Thyroid gland (tissue), 4 donors: Measurements from ENCODE around the gene SPRR1A. TPM values are rescaled to one million over a fixed set of nuclear protein-coding genes. Genes with fewer than 3 reads are reported as not detected.

ENCODE experiments used
- DNase-seq, 2 donors: peaks; one replicate each; pipeline ENCODE4 v3.0.0-alpha.2; 2019
- H3K27ac ChIP-seq, 3 donors: fragments of 200-600 bp; sonication (generic); 1 replicate in 2 of 3; 2 replicates in 1 of 3; pipeline ENCODE4 v1.5.1; 2016 to 2019; ENCODE audit warnings: mild to moderate bottlenecking in 1 of 3, moderate library complexity in 1 of 3
- H3K27me3 ChIP-seq: fragments of 200-600 bp; sonication (generic); one replicate; pipeline ENCODE4 v1.5.1; 2019
- H3K36me3 ChIP-seq, 2 donors: fragments of 200-600 bp; sonication (generic); one replicate each; pipeline ENCODE4 v1.5.1; 2016 to 2019
- H3K4me1 ChIP-seq, 2 donors: fragments of 200-600 bp; sonication (generic); one replicate each; pipeline ENCODE4 v1.5.1; 2017 to 2019
- H3K4me3 ChIP-seq, 3 donors: fragments of 200-600 bp; sonication (generic); replicated peaks in 1 of 3; 1 replicate in 2 of 3; 2 replicates in 1 of 3; pipeline ENCODE4 v1.5.1; 2016; ENCODE audit warnings: mild to moderate bottlenecking in 1 of 3
- H3K9me3 ChIP-seq: fragments of 200-600 bp; sonication (generic); one replicate; pipeline ENCODE4 v1.5.1; 2017
- CTCF ChIP-seq, 6 experiments: fragments of 200-600 bp in 3 of 6; fragments of 450-650 bp in 3 of 6; sonication (generic) in 3 of 6; IDR thresholded peaks; one replicate each; pipeline ENCODE4 v1.5.1; 2016 to 2019; ENCODE audit warnings: antibody characterized with exemption in 6 of 6, mild to moderate bottlenecking in 2 of 6, inconsistent platforms in 1 of 6, moderate library complexity in 1 of 6
- POLR2A ChIP-seq, 2 donors: fragments of 450-650 bp; IDR thresholded peaks; one replicate each; pipeline ENCODE4 v1.6.1; 2017; ENCODE audit warnings: antibody characterized with exemption in 2 of 2, mild to moderate bottlenecking in 2 of 2, moderate library complexity in 1 of 2
- WGBS, 2 donors: methylation state at CpG; one replicate each; pipeline ENCODE4 v1.1.5; 2017; 5-methylcytosine and 5-hydroxymethylcytosine counted together
- intact Hi-C: fragments of 100-400 bp; cut with DNase I; formaldehyde crosslinking; loops from one replicate; pipeline ENCODE4 v1.15.1; 2023
- total RNA-seq, 4 donors: library from RNA; depleted of rRNA; stranded (reverse); fragments of >200 nt; gene quantifications; one replicate each; pipeline ENCODE4 v1.2.3, GENCODE V29; 2016

The SPRR1A gene
- total RNA-seq, 4 donors from 2014 or later = not detected

DNA sequence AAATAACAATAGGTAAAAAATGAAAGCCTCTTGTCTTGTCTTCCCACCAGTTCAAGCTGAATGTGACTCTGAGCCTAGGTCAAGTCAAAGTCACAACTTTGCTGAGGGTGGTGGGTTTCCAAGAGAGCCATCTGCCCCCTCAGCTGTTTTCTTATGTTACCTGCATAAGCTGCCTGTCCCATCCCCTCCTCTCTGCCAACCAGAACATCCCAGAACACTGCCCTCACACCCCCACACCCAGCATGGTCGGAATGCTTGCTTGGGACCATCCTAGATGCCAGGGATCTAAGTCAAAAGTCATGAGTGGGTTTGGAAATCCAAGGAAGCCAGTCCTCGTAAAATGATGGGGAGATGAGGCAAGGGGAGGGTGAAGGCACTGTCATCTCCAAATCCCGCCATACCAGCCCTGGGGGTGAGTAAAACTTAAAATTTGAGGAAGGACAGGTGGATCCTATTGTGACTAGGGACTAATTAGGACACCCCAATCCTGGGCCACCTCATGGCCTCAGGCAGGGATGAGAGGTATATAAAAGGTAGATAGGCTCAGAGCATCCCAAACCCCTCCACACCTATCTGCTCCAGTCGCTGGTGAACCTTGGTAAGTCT is 37.1 kb upstream of the SPRR1A start, which contains the start of gene SPRR5:
Gene SPRR5, plus strand, starts transcription at position 556 of the 606 bp plus-strand sequence. CDS start 1,349 bp downstream, outside the sequence.
- Histone ChIP-seq H3K27ac (no peak within 1 kb of the TSS), H3K9me3 (no peaks in the 10 kb centered on the region), H3K4me3 (no peak within 1 kb of the TSS), H3K27me3 (no peaks in the 10 kb centered on the region), H3K36me3 (no peaks in the 10 kb centered on the region), H3K4me1 (no peaks in the 10 kb centered on the region)
- 79 to 88% methylated on average over 4 of the region's 4 CpGs for WGBS, 2 donors
- no peak for TF ChIP-seq POLR2A (IDR thresholded peaks at IDR 0.05)
- no peak for TF ChIP-seq CTCF (IDR thresholded peaks at IDR 0.05)
- no peak for DNase-seq
- intact Hi-C loops = no loop called here

- 79 to 83% methylated on average over 5 of the region's 5 CpGs for WGBS, 2 donors
- Histone ChIP-seq H3K27me3 (no peaks in the 10 kb centered on the region), H3K36me3 (no peaks in the 10 kb centered on the region), H3K9me3 (no peaks in the 10 kb centered on the region), H3K4me1 (no peaks in the 10 kb centered on the region), H3K27ac (no peak overlapping the region), H3K4me3 (no peak overlapping the region)
- TF ChIP-seq POLR2A (IDR thresholded peaks at IDR 0.05) (no peak), CTCF (IDR thresholded peaks at IDR 0.05) (no peak)
- intact Hi-C loops = no loop called here
- no peak for DNase-seq
Observed at GRCh38 chr1:152951711-152952110, 32.2 kb upstream of the SPRR1A start.

- intact Hi-C loops = no loop called here
- DNase-seq = no peak
- no peaks in the 10 kb centered on the region for H3K4me1 ChIP-seq
- H3K27ac ChIP-seq = no peak overlapping the region
- H3K36me3 ChIP-seq = no peaks in the 10 kb centered on the region
- 68 to 70% methylated on average over 7 of the region's 7 CpGs for WGBS, 2 donors
- TF ChIP-seq POLR2A (IDR thresholded peaks at IDR 0.05) (no peak), CTCF (IDR thresholded peaks at IDR 0.05) (no peak)
- H3K27me3 ChIP-seq = no peaks in the 10 kb centered on the region
- no peaks in the 10 kb centered on the region for H3K9me3 ChIP-seq
- H3K4me3 ChIP-seq = no peak overlapping the region
Observed at GRCh38 chr1:152953761-152954160, 30.1 kb upstream of the SPRR1A start.

DNA sequence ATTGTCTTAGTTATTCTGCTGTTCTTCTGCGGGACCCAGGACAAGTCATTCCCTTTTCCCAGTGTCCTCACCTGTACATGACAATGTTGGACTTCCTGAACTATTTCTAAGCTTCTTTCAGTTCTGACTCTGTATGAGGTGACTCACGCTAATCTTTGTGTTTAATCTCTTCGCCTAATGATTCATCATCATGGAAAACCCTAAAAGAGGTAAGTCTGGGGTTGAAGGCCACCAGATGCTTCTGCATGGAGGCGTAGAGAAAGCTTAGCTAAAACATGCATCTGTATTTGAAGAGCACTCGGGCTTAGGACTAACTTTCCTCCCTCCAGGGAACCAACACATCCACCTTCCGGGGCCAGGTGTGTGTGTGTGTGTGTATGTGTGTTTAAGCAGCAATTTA is 29.4 kb upstream of the SPRR1A start:
- no peaks in the 10 kb centered on the region for H3K27me3 ChIP-seq
- intact Hi-C loops = no loop called here
- H3K9me3 ChIP-seq = no peaks in the 10 kb centered on the region
- H3K4me1 ChIP-seq = no peaks in the 10 kb centered on the region
- TF ChIP-seq CTCF (IDR thresholded peaks at IDR 0.05) = no peak
- TF ChIP-seq POLR2A (IDR thresholded peaks at IDR 0.05) = no peak
- no peak overlapping the region for H3K4me3 ChIP-seq
- H3K36me3 ChIP-seq = no peaks in the 10 kb centered on the region
- 89 to 92% methylated on average over 6 of the region's 6 CpGs for WGBS, 2 donors
- no peak for DNase-seq
- H3K27ac ChIP-seq = no peak overlapping the region

GRCh38 chr1:152957561-152957960 is 26.3 kb upstream of the SPRR1A start:
- Histone ChIP-seq H3K4me3 (no peak overlapping the region), H3K27ac (no peak overlapping the region), H3K36me3 (no peaks in the 10 kb centered on the region), H3K9me3 (no peaks in the 10 kb centered on the region), H3K4me1 (no peaks in the 10 kb centered on the region), H3K27me3 (no peaks in the 10 kb centered on the region)
- DNase-seq = no peak
- intact Hi-C loops = no loop called here
- no peak for TF ChIP-seq POLR2A (IDR thresholded peaks at IDR 0.05)
- no peak for TF ChIP-seq CTCF (IDR thresholded peaks at IDR 0.05)
- WGBS, 2 donors = 82 to 91% methylated on average over 3 of the region's 3 CpGs
